ENCODE results near the gene PKP4.
"Not testable (repeated sequence)": the region's sequence is repeated elsewhere in the genome, so short reads cannot be mapped to it uniquely, and the experiment has no call there.

PKP4 gene

GRCh38 chr2:158456309-158457066 lies at the start of gene PKP4, which contains the start of gene CCDC148:
Gene PKP4 (plus strand): TSS chr2:158456952. CDS start chr2:158533185, 76,233 bp downstream.
Gene CCDC148 (minus strand): TSS chr2:158456753. CDS start chr2:158456439, 314 bp downstream.
- DNase-seq, result peak; percentile 90

- DNase-seq, result no peak
These were observed 49.7 kb upstream of the PKP4 start for GRCh38 chr2:158407031-158407430.

- DNase-seq, result no peak
These were observed 46.6 kb upstream of the PKP4 start for GRCh38 chr2:158410132-158410531.

GRCh38 chr2:158411748-158412147 lies 45.0 kb upstream of the PKP4 start:
- no peak for DNase-seq

GRCh38 chr2:158412206-158412605 lies 44.5 kb upstream of the PKP4 start:
- no peak for DNase-seq

GRCh38 chr2:158413581-158413980 lies 43.2 kb upstream of the PKP4 start:
- no peak for DNase-seq

GRCh38 chr2:158414538-158414937 lies 42.2 kb upstream of the PKP4 start:
- no peak for DNase-seq

- no peak for DNase-seq
These were observed 24.6 kb upstream of the PKP4 start for GRCh38 chr2:158432117-158432516.

GRCh38 chr2:158433716-158434115 lies 23.0 kb upstream of the PKP4 start:
- DNase-seq, result not testable (repeated sequence)

GRCh38 chr2:158439062-158439461 lies 17.7 kb upstream of the PKP4 start:
- not testable (repeated sequence) for DNase-seq

- no peak for DNase-seq
These were observed 13.1 kb upstream of the PKP4 start for GRCh38 chr2:158443606-158444005.

GRCh38 chr2:158457092-158457825 lies 507 bp downstream of the PKP4 start:
- DNase-seq, result peak; percentile 53

- DNase-seq, result peak; percentile 64
These were observed 1.3 kb downstream of the PKP4 start for GRCh38 chr2:158457826-158458616.

- no peak for DNase-seq
These were observed 1.8 kb downstream of the PKP4 start for GRCh38 chr2:158458617-158458920.

- DNase-seq, result no peak
These were observed 2.6 kb downstream of the PKP4 start for GRCh38 chr2:158459161-158460003.

- no peak for DNase-seq
These were observed 4.0 kb downstream of the PKP4 start for GRCh38 chr2:158460632-158461297.

GRCh38 chr2:158463496-158464095 lies 6.8 kb downstream of the PKP4 start:
- no peak for DNase-seq

- DNase-seq, result no peak
These were observed 7.9 kb downstream of the PKP4 start for GRCh38 chr2:158464426-158465281.

GRCh38 chr2:158467248-158467647 lies 10.5 kb downstream of the PKP4 start:
- no peak for DNase-seq

- not testable (repeated sequence) for DNase-seq
These were observed 16.1 kb downstream of the PKP4 start for GRCh38 chr2:158472829-158473228.

GRCh38 chr2:158473300-158473699 lies 16.5 kb downstream of the PKP4 start:
- not testable (repeated sequence) for DNase-seq
